Uterus (tissue), 4 donors: ENCODE results near the gene PSMG3. TPM values are rescaled to one million over a fixed set of nuclear protein-coding genes. Genes with fewer than 3 reads are reported as not detected.
A peak's percentile ranks its signal among the peaks of the same experiment; 100 is the strongest.

Experiments
- DNase-seq, 2 donors: peaks; one replicate each; pipeline ENCODE4 v3.0.0-alpha.2; 2019 to 2020
- H3K27ac ChIP-seq, 2 donors: fragments of 200-600 bp; sonication (generic); 1 replicate in 1 of 2; 2 replicates in 1 of 2; pipeline ENCODE4 v1.5.1; 2016 to 2018
- H3K27me3 ChIP-seq, 2 donors: fragments of 200-600 bp; sonication (generic); one replicate each; pipeline ENCODE4 v1.5.1; 2018 to 2019; ENCODE audit warnings: control low read depth in 1 of 2
- H3K36me3 ChIP-seq, 2 donors: fragments of 200-600 bp; sonication (generic); one replicate each; pipeline ENCODE4 v1.5.1; 2019; ENCODE audit warnings: control low read depth in 1 of 2
- H3K4me1 ChIP-seq, 2 donors: fragments of 200-600 bp; sonication (generic); one replicate each; pipeline ENCODE4 v1.5.1; 2018 to 2019; ENCODE audit warnings: control low read depth in 1 of 2
- H3K4me3 ChIP-seq, 2 donors: fragments of 200-600 bp; sonication (generic); 1 replicate in 1 of 2; 2 replicates in 1 of 2; pipeline ENCODE4 v1.5.1; 2018 to 2019; ENCODE audit warnings: mild to moderate bottlenecking in 1 of 2
- H3K9me3 ChIP-seq, 2 donors: fragments of 200-600 bp; sonication (generic); one replicate each; pipeline ENCODE4 v1.5.1; 2019; ENCODE audit warnings: control low read depth in 1 of 2
- POLR2A ChIP-seq, 2 donors: fragments of 450-650 bp; IDR thresholded peaks; one replicate each; pipeline ENCODE4 v1.6.1; 2016; ENCODE audit warnings: antibody characterized with exemption in 2 of 2, mild to moderate bottlenecking in 1 of 2, moderate library complexity in 1 of 2
- intact Hi-C: fragments of 100-400 bp; cut with DNase I; formaldehyde crosslinking; loops from one replicate; pipeline ENCODE4 v1.15.1; 2023; ENCODE audit warnings: low total_unique reads
- total RNA-seq, 4 donors: library from RNA; depleted of rRNA in 3 of 4; stranded (reverse); fragments of >200 nt in 3 of 4; gene quantifications; one replicate each; pipeline versions ENCODE4 v1.1.0 to v1.2.4, GENCODE V29; 2014 to 2023
- TF ChIP-seq, protein P1 (sequence below), 4 experiments: fragments of 200-600 bp in 2 of 4; fragments of 450-650 bp in 2 of 4; sonication (generic) in 2 of 4; IDR thresholded peaks; one replicate each; pipeline ENCODE4 v1.5.1; 2016 to 2019; ENCODE audit warnings: antibody characterized with exemption in 4 of 4, mild to moderate bottlenecking in 2 of 4, moderate library complexity in 1 of 4
- donor health status: DM: yes; HTN: yes; CAD: no.

PSMG3 gene, protein sequence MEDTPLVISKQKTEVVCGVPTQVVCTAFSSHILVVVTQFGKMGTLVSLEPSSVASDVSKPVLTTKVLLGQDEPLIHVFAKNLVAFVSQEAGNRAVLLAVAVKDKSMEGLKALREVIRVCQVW
- 100 to 1,000 TPM in 1 of 4 donors, 10 to 100 TPM in 3; 16.4 to 143 (median 25.7) TPM for total RNA-seq

- no peaks in the 10 kb centered on the region for H3K36me3 ChIP-seq
- peak within 1 kb of the TSS; percentile 94 to 95 for H3K27ac ChIP-seq
- H3K4me1 ChIP-seq = peaks cover 0 to 6% of the 10 kb centered on the region in 2 donors
- TF ChIP-seq POLR2A (IDR thresholded peaks at IDR 0.05) = peak; percentile 69 to 82
- TF ChIP-seq, protein P1, sequence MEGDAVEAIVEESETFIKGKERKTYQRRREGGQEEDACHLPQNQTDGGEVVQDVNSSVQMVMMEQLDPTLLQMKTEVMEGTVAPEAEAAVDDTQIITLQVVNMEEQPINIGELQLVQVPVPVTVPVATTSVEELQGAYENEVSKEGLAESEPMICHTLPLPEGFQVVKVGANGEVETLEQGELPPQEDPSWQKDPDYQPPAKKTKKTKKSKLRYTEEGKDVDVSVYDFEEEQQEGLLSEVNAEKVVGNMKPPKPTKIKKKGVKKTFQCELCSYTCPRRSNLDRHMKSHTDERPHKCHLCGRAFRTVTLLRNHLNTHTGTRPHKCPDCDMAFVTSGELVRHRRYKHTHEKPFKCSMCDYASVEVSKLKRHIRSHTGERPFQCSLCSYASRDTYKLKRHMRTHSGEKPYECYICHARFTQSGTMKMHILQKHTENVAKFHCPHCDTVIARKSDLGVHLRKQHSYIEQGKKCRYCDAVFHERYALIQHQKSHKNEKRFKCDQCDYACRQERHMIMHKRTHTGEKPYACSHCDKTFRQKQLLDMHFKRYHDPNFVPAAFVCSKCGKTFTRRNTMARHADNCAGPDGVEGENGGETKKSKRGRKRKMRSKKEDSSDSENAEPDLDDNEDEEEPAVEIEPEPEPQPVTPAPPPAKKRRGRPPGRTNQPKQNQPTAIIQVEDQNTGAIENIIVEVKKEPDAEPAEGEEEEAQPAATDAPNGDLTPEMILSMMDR (IDR thresholded peaks at IDR 0.05) = peak; percentile 6 to 54 (median 40)
- intact Hi-C loops = loop anchor here (10.0 kb wide), 1 partner anchor 65 kb away; the partner anchor contains the start of gene INTS1
- DNase-seq = peak; percentile 88
- H3K27me3 ChIP-seq = no peaks in the 10 kb centered on the region
- H3K4me3 ChIP-seq = peak within 1 kb of the TSS; percentile 89 to 95
- H3K9me3 ChIP-seq = no peaks in the 10 kb centered on the region
These were observed at the start of gene PSMG3 for GRCh38 chr7:1569833-1570632. Gene PSMG3 (minus strand): TSS chr7:1570032. CDS start chr7:1569339, 693 bp downstream.

DNA sequence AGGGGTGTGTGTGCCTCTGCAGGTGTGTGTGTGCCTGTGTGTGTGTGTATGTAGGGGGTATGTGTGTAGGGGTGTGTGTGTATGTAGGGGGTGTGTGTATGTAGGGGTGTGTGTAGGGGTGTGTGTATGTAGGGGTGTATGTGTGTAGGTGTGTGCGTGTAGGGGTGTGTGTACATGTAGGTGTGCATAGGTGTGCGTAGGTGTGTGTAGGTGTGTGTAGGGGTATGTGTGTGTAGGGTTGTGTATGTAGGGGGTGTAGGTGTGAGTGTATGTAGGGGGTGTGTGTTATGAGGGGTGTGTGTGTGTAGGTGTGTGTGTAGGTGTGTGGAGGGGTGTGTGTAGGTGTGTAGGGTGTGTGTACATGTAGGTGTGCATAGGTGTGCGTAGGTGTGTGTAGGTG, 48.6 kb upstream of the PSMG3 start:
- no peaks in the 10 kb centered on the region for H3K9me3 ChIP-seq
- no peak for DNase-seq
- intact Hi-C loops = no loop called here
- TF ChIP-seq, protein P1 (IDR thresholded peaks at IDR 0.05) = no peak
- no peak for TF ChIP-seq POLR2A (IDR thresholded peaks at IDR 0.05)
- H3K4me3 ChIP-seq = no peak overlapping the region
- H3K27me3 ChIP-seq = no peaks in the 10 kb centered on the region
- H3K4me1 ChIP-seq = no peaks in the 10 kb centered on the region
- no peaks in the 10 kb centered on the region for H3K36me3 ChIP-seq
- no peak overlapping the region for H3K27ac ChIP-seq

DNA sequence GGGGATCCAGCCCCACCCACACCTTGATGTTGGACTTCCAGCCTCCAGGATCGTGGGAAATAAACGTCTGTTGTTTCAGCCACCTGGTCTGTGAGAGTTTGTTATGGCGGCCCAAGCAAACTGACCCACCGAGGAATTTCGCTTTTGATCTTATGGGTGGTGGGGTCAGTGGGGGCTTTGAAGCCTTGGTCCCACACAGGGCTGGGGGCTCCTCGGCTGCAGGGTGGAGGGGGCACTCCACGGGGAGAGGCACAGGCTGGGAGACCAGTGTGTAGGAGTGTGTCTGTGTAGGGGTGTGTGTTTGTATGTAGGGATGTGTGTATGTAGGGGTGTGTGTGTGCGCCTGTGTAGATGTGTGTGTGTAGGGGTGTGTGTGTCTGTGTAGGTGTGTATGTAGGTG, 48.1 kb upstream of the PSMG3 start:
- no peaks in the 10 kb centered on the region for H3K9me3 ChIP-seq
- no peak overlapping the region for H3K27ac ChIP-seq
- intact Hi-C loops = no loop called here
- no peak for DNase-seq
- no peaks in the 10 kb centered on the region for H3K27me3 ChIP-seq
- H3K36me3 ChIP-seq = no peaks in the 10 kb centered on the region
- no peak overlapping the region for H3K4me3 ChIP-seq
- H3K4me1 ChIP-seq = no peaks in the 10 kb centered on the region
- TF ChIP-seq POLR2A (IDR thresholded peaks at IDR 0.05) = no peak
- TF ChIP-seq, protein P1 (IDR thresholded peaks at IDR 0.05) = no peak

GRCh38 chr7:1616741-1617140, 46.9 kb upstream of the PSMG3 start:
- no peaks in the 10 kb centered on the region for H3K4me1 ChIP-seq
- intact Hi-C loops = no loop called here
- H3K9me3 ChIP-seq = no peaks in the 10 kb centered on the region
- TF ChIP-seq, protein P1 (IDR thresholded peaks at IDR 0.05) = no peak
- no peak for TF ChIP-seq POLR2A (IDR thresholded peaks at IDR 0.05)
- no peak for DNase-seq
- no peak overlapping the region for H3K4me3 ChIP-seq
- no peaks in the 10 kb centered on the region for H3K36me3 ChIP-seq
- H3K27ac ChIP-seq = no peak overlapping the region
- H3K27me3 ChIP-seq = no peaks in the 10 kb centered on the region

GRCh38 chr7:1611708-1612241, 41.9 kb upstream of the PSMG3 start:
- intact Hi-C loops = no loop called here
- no peak for DNase-seq
- Histone ChIP-seq H3K27ac (no peak overlapping the region), H3K36me3 (no peaks in the 10 kb centered on the region), H3K9me3 (no peaks in the 10 kb centered on the region), H3K27me3 (no peaks in the 10 kb centered on the region), H3K4me1 (no peaks in the 10 kb centered on the region), H3K4me3 (no peak overlapping the region)
- TF ChIP-seq, protein P1 (IDR thresholded peaks at IDR 0.05) = no peak
- no peak for TF ChIP-seq POLR2A (IDR thresholded peaks at IDR 0.05)
